Esophagus muscularis mucosa (tissue), 3 donors: ENCODE measurements around the gene PTPRD.

Experiments used
- POLR2A ChIP-seq: fragments of 450-650 bp; IDR thresholded peaks from one replicate; pipeline ENCODE4 v1.6.1; 2017; ENCODE audit warnings: antibody characterized with exemption, moderate library complexity, mild to moderate bottlenecking, low read depth
- TF ChIP-seq, protein P1 (sequence below), 3 experiments: fragments of 200-600 bp in 2 of 3; fragments of 450-650 bp in 1 of 3; sonication (generic) in 2 of 3; IDR thresholded peaks; one replicate each; pipeline ENCODE4 v1.5.1; 2017 to 2019; ENCODE audit warnings: antibody characterized with exemption in 3 of 3, mild to moderate bottlenecking in 2 of 3, moderate library complexity in 1 of 3

DNA sequence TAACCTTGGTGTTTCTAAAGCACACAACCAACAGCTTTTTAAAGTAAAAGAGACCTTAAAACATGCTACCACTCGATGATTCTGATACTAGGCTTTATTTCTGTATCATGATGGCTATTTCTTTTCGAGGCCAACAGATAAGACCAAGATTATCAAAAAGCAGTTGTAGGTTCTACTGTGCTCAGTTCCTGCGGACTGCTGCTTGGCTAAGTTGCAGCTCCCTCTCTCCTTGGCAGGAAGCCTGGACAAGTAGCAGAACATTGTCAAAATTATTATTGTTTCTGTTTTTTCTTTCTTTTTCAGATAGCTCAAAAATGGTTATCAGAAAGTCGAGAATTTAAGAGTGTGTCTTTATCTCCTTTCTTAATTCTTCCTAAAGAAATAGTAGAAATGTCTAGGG lies 607.6 kb downstream of the PTPRD start:
- no peak for TF ChIP-seq POLR2A
- TF ChIP-seq, protein P1, sequence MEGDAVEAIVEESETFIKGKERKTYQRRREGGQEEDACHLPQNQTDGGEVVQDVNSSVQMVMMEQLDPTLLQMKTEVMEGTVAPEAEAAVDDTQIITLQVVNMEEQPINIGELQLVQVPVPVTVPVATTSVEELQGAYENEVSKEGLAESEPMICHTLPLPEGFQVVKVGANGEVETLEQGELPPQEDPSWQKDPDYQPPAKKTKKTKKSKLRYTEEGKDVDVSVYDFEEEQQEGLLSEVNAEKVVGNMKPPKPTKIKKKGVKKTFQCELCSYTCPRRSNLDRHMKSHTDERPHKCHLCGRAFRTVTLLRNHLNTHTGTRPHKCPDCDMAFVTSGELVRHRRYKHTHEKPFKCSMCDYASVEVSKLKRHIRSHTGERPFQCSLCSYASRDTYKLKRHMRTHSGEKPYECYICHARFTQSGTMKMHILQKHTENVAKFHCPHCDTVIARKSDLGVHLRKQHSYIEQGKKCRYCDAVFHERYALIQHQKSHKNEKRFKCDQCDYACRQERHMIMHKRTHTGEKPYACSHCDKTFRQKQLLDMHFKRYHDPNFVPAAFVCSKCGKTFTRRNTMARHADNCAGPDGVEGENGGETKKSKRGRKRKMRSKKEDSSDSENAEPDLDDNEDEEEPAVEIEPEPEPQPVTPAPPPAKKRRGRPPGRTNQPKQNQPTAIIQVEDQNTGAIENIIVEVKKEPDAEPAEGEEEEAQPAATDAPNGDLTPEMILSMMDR (IDR thresholded peaks at IDR 0.05), result no peak
